Hepatocyte (in vitro differentiated cells): ENCODE results near the gene GMDS. TPM values are rescaled to one million over a fixed set of nuclear protein-coding genes. Genes with fewer than 3 reads are reported as not detected.
"Not testable (repeated sequence)": the region's sequence is repeated elsewhere in the genome, so short reads cannot be mapped to it uniquely, and the experiment has no call there.

Source experiments
- DNase-seq: peaks from one replicate; pipeline ENCODE4 v3.0.0-alpha.2; 2016; ENCODE audit warnings: low spot score
- H2AFZ ChIP-seq: fragments of 200-600 bp; sonication (generic); 2 replicates; pipeline ENCODE4 v1.6.0; 2016; ENCODE audit warnings: antibody characterized with exemption, mild to moderate bottlenecking
- H3K27ac ChIP-seq: fragments of 200-600 bp; sonication (generic); 2 replicates; pipeline ENCODE4 v1.5.1; 2016; ENCODE audit warnings: mild to moderate bottlenecking
- H3K27me3 ChIP-seq: fragments of 200-600 bp; sonication (generic); 2 replicates; pipeline ENCODE4 v1.6.1; 2016
- H3K36me3 ChIP-seq: fragments of 200-600 bp; sonication (generic); replicated peaks from 2 replicates; pipeline ENCODE4 v1.5.1; 2016; ENCODE audit warnings: low read depth; ENCODE audit not compliant: insufficient read depth
- H3K4me1 ChIP-seq: fragments of 200-600 bp; sonication (generic); 2 replicates; pipeline ENCODE4 v1.5.1; 2016; ENCODE audit warnings: mild to moderate bottlenecking, moderate library complexity; ENCODE audit not compliant: insufficient read depth
- H3K4me2 ChIP-seq: fragments of 200-600 bp; sonication (generic); 2 replicates; pipeline ENCODE4 v1.6.0; 2016
- H3K4me3 ChIP-seq: fragments of 200-600 bp; sonication (generic); 2 replicates; pipeline ENCODE4 v1.5.1; 2016; ENCODE audit warnings: mild to moderate bottlenecking
- H3K79me2 ChIP-seq: fragments of 200-600 bp; sonication (generic); 2 replicates; pipeline ENCODE4 v1.6.0; 2017; ENCODE audit warnings: mild to moderate bottlenecking
- H3K9me2 ChIP-seq: fragments of 200-600 bp; sonication (generic); replicated peaks from 2 replicates; pipeline ENCODE4 v1.6.0; 2017; ENCODE audit warnings: mild to moderate bottlenecking; ENCODE audit not compliant: insufficient read depth
- H3K9me3 ChIP-seq: fragments of 200-600 bp; sonication (generic); 2 replicates; pipeline ENCODE4 v1.5.1; 2016; ENCODE audit warnings: low read depth, mild to moderate bottlenecking
- H4K20me1 ChIP-seq: fragments of 200-600 bp; sonication (generic); 2 replicates; pipeline ENCODE4 v1.6.0; 2016; ENCODE audit warnings: mild to moderate bottlenecking; ENCODE audit not compliant: insufficient read depth, poor library complexity, severe bottlenecking
- EZH2 ChIP-seq: fragments of 200-600 bp; sonication (generic); IDR thresholded peaks from 2 replicates; pipeline ENCODE4 v1.6.1; 2016; ENCODE audit warnings: antibody characterized with exemption, mild to moderate bottlenecking, borderline replicate concordance
- EZH2phosphoT487 ChIP-seq: fragments of 200-600 bp; sonication (generic); IDR thresholded peaks from one replicate; pipeline ENCODE4 v1.6.1; 2018; ENCODE audit warnings: antibody characterized with exemption, mild to moderate bottlenecking, low read depth, moderate library complexity; ENCODE audit not compliant: unreplicated experiment, severe bottlenecking
- WGBS: methylation state at CpG from one replicate; pipeline ENCODE4 v1.1.6; 2016; ENCODE audit warnings: low lambda C conversion rate; ENCODE audit errors: missing lambda C conversion rate; 5-methylcytosine and 5-hydroxymethylcytosine counted together
- polyA plus RNA-seq: library from polyadenylated mRNA; unstranded; fragments of >200 nt; fragmentation: Nextera tagmentation; extraction: Ambion mirVana; gene quantifications from 2 replicates; pipeline ENCODE4 v1.2.1, GENCODE V29; 2016
- total RNA-seq: library from RNA; depleted of rRNA; stranded (reverse); fragments of >200 nt; gene quantifications from 2 replicates; pipeline ENCODE4 v1.2.3, GENCODE V29; 2014
- TF ChIP-seq, protein P1 (sequence below): fragments of 200-600 bp; sonication (generic); IDR thresholded peaks from 2 replicates; pipeline ENCODE4 v1.5.1; 2016; ENCODE audit warnings: antibody characterized with exemption, mild to moderate bottlenecking; ENCODE audit not compliant: poor library complexity

GMDS gene
- total and polyA plus RNA-seq, 2 experiments from 2014 or later: 20.7 to 32.6 TPM

DNA sequence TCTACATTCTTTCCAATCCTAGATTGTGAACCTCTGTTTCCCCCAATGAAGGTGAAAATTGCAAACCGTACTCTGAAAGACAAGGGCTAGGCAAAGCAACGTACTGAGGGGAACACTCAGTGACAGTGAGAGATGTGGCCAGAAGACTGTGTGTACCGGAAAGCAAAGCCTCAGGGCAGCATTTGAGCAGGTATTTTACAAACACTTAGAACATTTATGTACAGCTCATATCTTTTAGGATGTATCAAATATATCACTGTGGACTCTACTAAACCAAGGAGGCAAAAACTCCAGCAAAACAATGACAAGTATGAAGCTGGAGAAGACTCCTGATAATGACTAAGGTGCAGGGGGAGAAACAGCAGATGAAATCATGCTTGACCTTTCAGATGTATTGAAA lies 398.8 kb downstream of the GMDS start:
- no peak overlapping the region for H3K27ac ChIP-seq
- TF ChIP-seq EZH2phosphoT487: no peak
- TF ChIP-seq EZH2: no peak
- TF ChIP-seq, protein P1, sequence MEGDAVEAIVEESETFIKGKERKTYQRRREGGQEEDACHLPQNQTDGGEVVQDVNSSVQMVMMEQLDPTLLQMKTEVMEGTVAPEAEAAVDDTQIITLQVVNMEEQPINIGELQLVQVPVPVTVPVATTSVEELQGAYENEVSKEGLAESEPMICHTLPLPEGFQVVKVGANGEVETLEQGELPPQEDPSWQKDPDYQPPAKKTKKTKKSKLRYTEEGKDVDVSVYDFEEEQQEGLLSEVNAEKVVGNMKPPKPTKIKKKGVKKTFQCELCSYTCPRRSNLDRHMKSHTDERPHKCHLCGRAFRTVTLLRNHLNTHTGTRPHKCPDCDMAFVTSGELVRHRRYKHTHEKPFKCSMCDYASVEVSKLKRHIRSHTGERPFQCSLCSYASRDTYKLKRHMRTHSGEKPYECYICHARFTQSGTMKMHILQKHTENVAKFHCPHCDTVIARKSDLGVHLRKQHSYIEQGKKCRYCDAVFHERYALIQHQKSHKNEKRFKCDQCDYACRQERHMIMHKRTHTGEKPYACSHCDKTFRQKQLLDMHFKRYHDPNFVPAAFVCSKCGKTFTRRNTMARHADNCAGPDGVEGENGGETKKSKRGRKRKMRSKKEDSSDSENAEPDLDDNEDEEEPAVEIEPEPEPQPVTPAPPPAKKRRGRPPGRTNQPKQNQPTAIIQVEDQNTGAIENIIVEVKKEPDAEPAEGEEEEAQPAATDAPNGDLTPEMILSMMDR: no peak

DNA sequence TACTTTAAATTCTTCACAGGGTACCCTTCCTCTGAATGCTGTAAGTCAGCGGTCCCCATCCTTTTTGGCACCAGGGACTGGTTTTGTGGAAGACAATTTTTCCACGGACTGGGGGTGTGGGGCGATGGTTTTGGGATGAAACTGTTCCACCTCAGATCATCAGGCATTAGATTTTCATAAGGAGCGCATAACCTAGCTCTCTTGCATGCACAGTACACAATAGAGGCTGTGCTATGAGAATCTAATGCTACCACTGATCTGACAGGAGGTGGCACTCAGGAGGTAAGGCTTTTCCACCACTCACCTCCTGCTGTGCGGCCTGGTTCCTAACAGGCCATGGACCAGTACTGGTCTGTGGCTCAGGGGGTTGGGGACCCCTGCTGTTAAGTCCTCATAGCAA lies 399.9 kb downstream of the GMDS start:
- H3K27me3 ChIP-seq, H3K4me3 ChIP-seq, H4K20me1 ChIP-seq, H3K4me2 ChIP-seq, H2AFZ ChIP-seq, H3K79me2 ChIP-seq, H3K4me1 ChIP-seq, H3K9me2 ChIP-seq, H3K36me3 ChIP-seq, H3K27ac ChIP-seq, DNase-seq, H3K9me3 ChIP-seq: not testable (repeated sequence)
- WGBS: over 99% methylated on average over 5 of the region's 5 CpGs

More for the DNA sequence above, 398.8 kb downstream of the GMDS start:
- H3K4me1 ChIP-seq: peaks cover 6% of the 10 kb centered on the region
- H3K27me3 ChIP-seq: peaks cover 3% of the 10 kb centered on the region
- no peak for DNase-seq
- peaks cover 6% of the 10 kb centered on the region for H3K9me3 ChIP-seq
- no peak overlapping the region for H3K4me2 ChIP-seq
- no peak overlapping the region for H2AFZ ChIP-seq
- H3K36me3 ChIP-seq: no peaks in the 10 kb centered on the region
- no peaks in the 10 kb centered on the region for H3K79me2 ChIP-seq
- 97% methylated on average over 3 of the region's 3 CpGs for WGBS
- no peak overlapping the region for H3K4me3 ChIP-seq
- H3K9me2 ChIP-seq: no peaks in the 10 kb centered on the region
- no peaks in the 10 kb centered on the region for H4K20me1 ChIP-seq

DNA sequence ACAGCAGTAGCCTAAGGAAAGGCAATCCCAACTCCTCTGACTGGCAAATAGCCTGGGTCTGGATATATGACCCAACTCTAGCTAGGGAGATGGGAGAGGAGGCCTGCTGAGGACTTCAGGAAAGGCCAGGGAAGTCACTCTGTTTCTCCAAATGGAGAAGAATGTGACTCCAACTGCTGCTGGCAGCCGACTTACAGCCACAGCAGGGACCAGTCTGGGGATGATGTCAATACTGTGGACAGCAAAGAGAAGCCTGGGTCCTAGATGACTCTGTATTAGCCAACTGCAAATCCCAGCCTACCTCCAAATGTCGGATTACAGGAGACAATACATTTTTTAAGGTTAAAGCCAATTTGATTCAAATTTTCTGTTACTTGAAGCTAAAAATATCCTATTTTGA lies 403.1 kb downstream of the GMDS start:
- Histone ChIP-seq H3K79me2 (no peaks in the 10 kb centered on the region), H3K27me3 (peaks cover 3% of the 10 kb centered on the region), H3K9me2 (no peaks in the 10 kb centered on the region), H3K36me3 (no peaks in the 10 kb centered on the region), H3K4me1 (peaks cover 4% of the 10 kb centered on the region), H2AFZ (no peak overlapping the region), H3K9me3 (peaks cover 6% of the 10 kb centered on the region), H3K4me2 (no peak overlapping the region), H3K27ac (no peak overlapping the region), H3K4me3 (no peak overlapping the region), H4K20me1 (no peaks in the 10 kb centered on the region)
- WGBS: 98% methylated on average over 2 of the region's 2 CpGs
- no peak for DNase-seq
- TF ChIP-seq EZH2: no peak
- TF ChIP-seq, protein P1: no peak
- TF ChIP-seq EZH2phosphoT487: no peak

DNA sequence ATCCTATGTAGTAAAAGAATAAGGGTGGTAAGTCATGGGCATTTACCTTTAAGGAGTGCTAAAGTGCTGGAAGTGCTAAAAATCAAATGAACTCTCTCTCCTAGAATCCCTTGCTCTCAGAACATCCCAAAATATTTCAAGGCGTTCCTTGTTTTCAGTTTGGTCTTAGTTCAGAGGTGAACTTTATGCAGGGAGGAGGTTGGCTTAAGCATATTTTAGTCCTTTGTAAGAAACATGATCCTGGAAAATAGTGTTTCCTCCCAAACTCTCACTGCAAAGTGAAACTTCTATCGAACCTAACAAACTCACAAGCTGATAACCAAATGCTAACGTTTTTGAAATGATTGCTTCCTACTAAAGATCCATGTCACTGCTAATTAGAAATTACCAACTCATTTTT lies 404.3 kb downstream of the GMDS start:
- Histone ChIP-seq H3K4me3 (no peak overlapping the region), H2AFZ (no peak overlapping the region), H3K9me2 (no peaks in the 10 kb centered on the region), H3K4me2 (no peak overlapping the region), H3K4me1 (peaks cover 4% of the 10 kb centered on the region), H3K27ac (no peak overlapping the region), H3K27me3 (peaks cover 3% of the 10 kb centered on the region), H3K9me3 (peaks cover 6% of the 10 kb centered on the region), H4K20me1 (no peaks in the 10 kb centered on the region), H3K79me2 (no peaks in the 10 kb centered on the region), H3K36me3 (no peaks in the 10 kb centered on the region)
- 62% methylated on average over 3 of the region's 3 CpGs for WGBS
- TF ChIP-seq, protein P1: no peak
- no peak for DNase-seq
